Measurements from ENCODE around the gene EHD4.

Gene EHD4

GRCh38 chr15:41847981-41848380 is 124.4 kb downstream of the EHD4 start:
- Histone ChIP-seq H2AFZ (ENCODE audit: low read depth, low read length) (no peak overlapping the region), H3K4me2 (ENCODE audit: low read length) (no peak overlapping the region), H3K4me1 (ENCODE audit: low read length) (no peaks in the 10 kb centered on the region), H4K20me1 (ENCODE audit: insufficient read depth, low read length) (no peaks in the 10 kb centered on the region), H3K36me3 (replicated peaks; ENCODE audit: low read depth, low read length) (no peaks in the 10 kb centered on the region), H3K4me3 (ENCODE audit: low read length) (no peak overlapping the region), H3K79me2 (ENCODE audit: low read length) (no peaks in the 10 kb centered on the region), H3K9me3 (ENCODE audit: insufficient read depth, low read length) (no peaks in the 10 kb centered on the region), H3K27ac (ENCODE audit: low read length) (no peak overlapping the region), H3K9ac (ENCODE audit: low read length) (no peak overlapping the region), H3K27me3 (ENCODE audit: low read depth, low read length) (no peaks in the 10 kb centered on the region)
- TF ChIP-seq CTCF (IDR thresholded peaks at IDR 0.05; ENCODE audit: low read depth, low read length): no peak
- no peak for TF ChIP-seq EZH2phosphoT487 (IDR thresholded peaks at IDR 0.05; ENCODE audit: low read depth)

GRCh38 chr15:41847206-41847605 is 125.2 kb downstream of the EHD4 start:
- H4K20me1 ChIP-seq (ENCODE audit: insufficient read depth, low read length): no peaks in the 10 kb centered on the region
- H3K36me3 ChIP-seq (replicated peaks; ENCODE audit: low read depth, low read length): no peaks in the 10 kb centered on the region
- no peaks in the 10 kb centered on the region for H3K27me3 ChIP-seq (ENCODE audit: low read depth, low read length)

More at GRCh38 chr15:41847206-41847605, 125.2 kb downstream of the EHD4 start:
- Histone ChIP-seq H3K27ac (ENCODE audit: low read length) (no peak overlapping the region), H3K9me3 (ENCODE audit: insufficient read depth, low read length) (no peaks in the 10 kb centered on the region), H3K9ac (ENCODE audit: low read length) (no peak overlapping the region), H3K4me1 (ENCODE audit: low read length) (no peaks in the 10 kb centered on the region), H3K79me2 (ENCODE audit: low read length) (no peaks in the 10 kb centered on the region), H3K4me3 (ENCODE audit: low read length) (no peak overlapping the region), H3K4me2 (ENCODE audit: low read length) (no peak overlapping the region), H2AFZ (ENCODE audit: low read depth, low read length) (no peak overlapping the region)
- TF ChIP-seq CTCF (IDR thresholded peaks at IDR 0.05; ENCODE audit: low read depth, low read length): no peak
- no peak for TF ChIP-seq EZH2phosphoT487 (IDR thresholded peaks at IDR 0.05; ENCODE audit: low read depth)
